ENCODE results near the gene BACH2.

Gene BACH2

GRCh38 chr6:90053614-90054013 lies 243.0 kb downstream of the BACH2 start:
- TF ChIP-seq CTCF (IDR thresholded peaks at IDR 0.05; ENCODE audit: low read depth, low read length): no peak
- no peak for DNase-seq (ENCODE audit: extremely low read depth, low read depth)

GRCh38 chr6:90049295-90049694 lies 247.3 kb downstream of the BACH2 start:
- no peak for DNase-seq (ENCODE audit: extremely low read depth, low read depth)
- no peak for TF ChIP-seq CTCF (IDR thresholded peaks at IDR 0.05; ENCODE audit: low read depth, low read length)

GRCh38 chr6:90048206-90048967 lies 248.3 kb downstream of the BACH2 start:
- DNase-seq (ENCODE audit: extremely low read depth, low read depth): no peak
- no peak for TF ChIP-seq CTCF (IDR thresholded peaks at IDR 0.05; ENCODE audit: low read depth, low read length)

GRCh38 chr6:90045535-90045934 lies 251.1 kb downstream of the BACH2 start:
- no peak for DNase-seq (ENCODE audit: extremely low read depth, low read depth)
- TF ChIP-seq CTCF (IDR thresholded peaks at IDR 0.05; ENCODE audit: low read depth, low read length): no peak

- no peak for DNase-seq (ENCODE audit: extremely low read depth, low read depth)
- no peak for TF ChIP-seq CTCF (IDR thresholded peaks at IDR 0.05; ENCODE audit: low read depth, low read length)
Measured at GRCh38 chr6:90044833-90045381, 251.7 kb downstream of the BACH2 start.

- TF ChIP-seq CTCF (IDR thresholded peaks at IDR 0.05; ENCODE audit: low read depth, low read length): no peak
- DNase-seq (ENCODE audit: extremely low read depth, low read depth): no peak
Measured at GRCh38 chr6:90044182-90044832, 252.3 kb downstream of the BACH2 start.

- no peak for TF ChIP-seq CTCF (IDR thresholded peaks at IDR 0.05; ENCODE audit: low read depth, low read length)
- DNase-seq (ENCODE audit: extremely low read depth, low read depth): no peak
Measured at GRCh38 chr6:90040931-90041330, 255.7 kb downstream of the BACH2 start.
